Panc1 (cell line): Measurements from ENCODE around the gene BICRA. TPM values are rescaled to one million over a fixed set of nuclear protein-coding genes. Genes with fewer than 3 reads are reported as not detected.

Experiments used
- ATAC-seq: fragments of 200-7000 bp; cut with Tn5 transposase; 2 replicates; pipeline ENCODE4 v1.9.1; 2020; ENCODE audit warnings: mild to moderate bottlenecking, moderate library complexity
- BruUV-seq: library from RNA; stranded (reverse); fragments of 400-500 nt; replicated peaks from 2 replicates; lab custom pipeline; 2021; lab: Mats Ljungman, UMichigan
- CTCF ChIA-PET: fragments of 300-600 bp; sonication (Branson Sonifier 250); formaldehyde crosslinking; loops from one replicate; lab custom pipeline; 2022; ENCODE audit warnings: antibody characterized with exemption; lab: Charles Lee
- POLR2A ChIA-PET: fragments of 300-600 bp; sonication (Branson Sonifier 250); formaldehyde crosslinking; loops from one replicate; lab custom pipeline; 2022; ENCODE audit warnings: antibody characterized with exemption; lab: Charles Lee
- DNase-seq: peaks from one replicate; pipeline ENCODE4 v3.0.0-alpha.2; 2010; ENCODE audit warnings: low read depth, low spot score
- H3K27ac ChIP-seq: 2 replicates; pipeline ENCODE4 v1.5.1; 2011; ENCODE audit warnings: mild to moderate bottlenecking, low read length, inconsistent platforms
- H3K27me3 ChIP-seq: fragments of 200-500 bp; sonication (Bioruptor generic); 2 replicates; pipeline ENCODE4 v1.6.0; 2014; ENCODE audit warnings: low read length, inconsistent platforms; ENCODE audit not compliant: control insufficient read depth, insufficient read depth
- H3K36me3 ChIP-seq: fragments of 200-500 bp; sonication (Bioruptor generic); 2 replicates; pipeline ENCODE4 v1.5.1; 2014; ENCODE audit warnings: inconsistent platforms, mild to moderate bottlenecking, low read length, moderate library complexity; ENCODE audit not compliant: control insufficient read depth, insufficient read depth
- H3K4me1 ChIP-seq: 2 replicates; pipeline ENCODE4 v1.5.1; 2011; ENCODE audit warnings: inconsistent platforms, mild to moderate bottlenecking, low read length, moderate library complexity; ENCODE audit not compliant: control insufficient read depth, insufficient read depth
- H3K4me3 ChIP-seq, 2 experiments: 2 replicates each; pipeline ENCODE4 v1.5.1; 2011 to 2012; ENCODE audit warnings: low read depth in 2 of 2, low read length in 2 of 2, mild to moderate bottlenecking in 2 of 2, inconsistent platforms in 1 of 2, moderate library complexity in 1 of 2
- H3K9me3 ChIP-seq: fragments of 200-500 bp; sonication (Bioruptor generic); 2 replicates; pipeline ENCODE4 v1.5.1; 2014; ENCODE audit warnings: low read depth, mild to moderate bottlenecking, inconsistent platforms, low read length, moderate library complexity; ENCODE audit not compliant: control insufficient read depth, insufficient read depth
- POLR2AphosphoS5 ChIP-seq: IDR thresholded peaks from 2 replicates; pipeline ENCODE4 v1.6.1; 2012; ENCODE audit warnings: mild to moderate bottlenecking, low read depth, low read length, moderate library complexity
- SIN3A ChIP-seq: IDR thresholded peaks from 2 replicates; pipeline ENCODE4 v1.6.1; 2012; ENCODE audit warnings: low read depth, mild to moderate bottlenecking, low read length, moderate library complexity, borderline replicate concordance; ENCODE audit not compliant: insufficient read depth
- TCF7L2 ChIP-seq: IDR thresholded peaks from 2 replicates; pipeline ENCODE4 v1.6.1; 2011; ENCODE audit warnings: mild to moderate bottlenecking, low read depth, low read length, inconsistent platforms
- in situ Hi-C: cut with HindIII; loops from 2 replicates; pipeline ENCODE4 v1.10.0; 2016; ENCODE audit warnings: low sequenced_read_pairs, low pct_unique_long_range_greater_than_20kb
- intact Hi-C: fragments of 100-400 bp; cut with micrococcal nuclease; formaldehyde crosslinking; loops from one replicate; pipeline ENCODE4 v1.10.0; 2022; ENCODE audit not compliant: unreplicated experiment
- total RNA-seq: library from RNA; stranded (reverse); gene quantifications from one replicate; pipeline ENCODE4 v1.2.1, GENCODE V29; 2021; ENCODE audit not compliant: unreplicated experiment
- TF ChIP-seq, protein P1 (sequence below), 2 experiments: IDR thresholded peaks; 2 replicates each; pipeline ENCODE4 v1.6.1; 2011 to 2012; ENCODE audit warnings: low read depth in 2 of 2, control low read depth in 1 of 2, low read length in 1 of 2, mild to moderate bottlenecking in 1 of 2, moderate library complexity in 1 of 2; ENCODE audit not compliant: insufficient read depth in 1 of 2
- TF ChIP-seq, protein P2 (sequence below): fragments of 450-650 bp; IDR thresholded peaks from 2 replicates; pipeline ENCODE4 v1.5.1; 2017; ENCODE audit warnings: mild to moderate bottlenecking

The BICRA gene
- total RNA-seq, 1 experiment from 2014 or later: 13.7 TPM

DNA sequence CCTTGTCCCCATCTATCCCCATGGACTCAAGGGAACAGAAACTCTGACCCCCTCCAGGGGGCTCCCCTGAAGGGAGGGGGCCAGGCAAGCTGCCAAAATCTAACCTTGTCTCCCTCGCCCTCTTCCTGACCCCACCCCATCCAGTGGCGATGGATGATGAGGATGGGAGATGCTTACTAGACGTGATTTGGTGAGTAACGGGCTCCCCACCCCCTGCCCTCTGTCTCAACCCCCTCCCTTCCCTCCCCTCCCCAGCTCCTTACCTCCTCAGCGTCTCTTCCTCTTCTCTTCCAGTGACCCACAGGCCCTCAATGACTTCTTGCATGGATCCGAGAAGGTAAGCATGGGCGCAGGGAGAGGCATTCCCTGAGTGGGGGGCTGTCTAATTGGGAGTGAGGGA, 64.5 kb downstream of the BICRA start:
- no peaks in the 10 kb centered on the region for H3K4me1 ChIP-seq
- TF ChIP-seq TCF7L2 (no peak), SIN3A (no peak), POLR2AphosphoS5 (no peak)
- TF ChIP-seq, protein P1, sequence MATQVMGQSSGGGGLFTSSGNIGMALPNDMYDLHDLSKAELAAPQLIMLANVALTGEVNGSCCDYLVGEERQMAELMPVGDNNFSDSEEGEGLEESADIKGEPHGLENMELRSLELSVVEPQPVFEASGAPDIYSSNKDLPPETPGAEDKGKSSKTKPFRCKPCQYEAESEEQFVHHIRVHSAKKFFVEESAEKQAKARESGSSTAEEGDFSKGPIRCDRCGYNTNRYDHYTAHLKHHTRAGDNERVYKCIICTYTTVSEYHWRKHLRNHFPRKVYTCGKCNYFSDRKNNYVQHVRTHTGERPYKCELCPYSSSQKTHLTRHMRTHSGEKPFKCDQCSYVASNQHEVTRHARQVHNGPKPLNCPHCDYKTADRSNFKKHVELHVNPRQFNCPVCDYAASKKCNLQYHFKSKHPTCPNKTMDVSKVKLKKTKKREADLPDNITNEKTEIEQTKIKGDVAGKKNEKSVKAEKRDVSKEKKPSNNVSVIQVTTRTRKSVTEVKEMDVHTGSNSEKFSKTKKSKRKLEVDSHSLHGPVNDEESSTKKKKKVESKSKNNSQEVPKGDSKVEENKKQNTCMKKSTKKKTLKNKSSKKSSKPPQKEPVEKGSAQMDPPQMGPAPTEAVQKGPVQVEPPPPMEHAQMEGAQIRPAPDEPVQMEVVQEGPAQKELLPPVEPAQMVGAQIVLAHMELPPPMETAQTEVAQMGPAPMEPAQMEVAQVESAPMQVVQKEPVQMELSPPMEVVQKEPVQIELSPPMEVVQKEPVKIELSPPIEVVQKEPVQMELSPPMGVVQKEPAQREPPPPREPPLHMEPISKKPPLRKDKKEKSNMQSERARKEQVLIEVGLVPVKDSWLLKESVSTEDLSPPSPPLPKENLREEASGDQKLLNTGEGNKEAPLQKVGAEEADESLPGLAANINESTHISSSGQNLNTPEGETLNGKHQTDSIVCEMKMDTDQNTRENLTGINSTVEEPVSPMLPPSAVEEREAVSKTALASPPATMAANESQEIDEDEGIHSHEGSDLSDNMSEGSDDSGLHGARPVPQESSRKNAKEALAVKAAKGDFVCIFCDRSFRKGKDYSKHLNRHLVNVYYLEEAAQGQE (IDR thresholded peaks at IDR 0.05; ENCODE audit: insufficient read depth in 1 of 2, low read depth in 2 of 2, low read length in 1 of 2): no peak
- TF ChIP-seq, protein P2, sequence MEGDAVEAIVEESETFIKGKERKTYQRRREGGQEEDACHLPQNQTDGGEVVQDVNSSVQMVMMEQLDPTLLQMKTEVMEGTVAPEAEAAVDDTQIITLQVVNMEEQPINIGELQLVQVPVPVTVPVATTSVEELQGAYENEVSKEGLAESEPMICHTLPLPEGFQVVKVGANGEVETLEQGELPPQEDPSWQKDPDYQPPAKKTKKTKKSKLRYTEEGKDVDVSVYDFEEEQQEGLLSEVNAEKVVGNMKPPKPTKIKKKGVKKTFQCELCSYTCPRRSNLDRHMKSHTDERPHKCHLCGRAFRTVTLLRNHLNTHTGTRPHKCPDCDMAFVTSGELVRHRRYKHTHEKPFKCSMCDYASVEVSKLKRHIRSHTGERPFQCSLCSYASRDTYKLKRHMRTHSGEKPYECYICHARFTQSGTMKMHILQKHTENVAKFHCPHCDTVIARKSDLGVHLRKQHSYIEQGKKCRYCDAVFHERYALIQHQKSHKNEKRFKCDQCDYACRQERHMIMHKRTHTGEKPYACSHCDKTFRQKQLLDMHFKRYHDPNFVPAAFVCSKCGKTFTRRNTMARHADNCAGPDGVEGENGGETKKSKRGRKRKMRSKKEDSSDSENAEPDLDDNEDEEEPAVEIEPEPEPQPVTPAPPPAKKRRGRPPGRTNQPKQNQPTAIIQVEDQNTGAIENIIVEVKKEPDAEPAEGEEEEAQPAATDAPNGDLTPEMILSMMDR: no peak
- H3K9me3 ChIP-seq: no peaks in the 10 kb centered on the region
- no peak overlapping the region for H3K4me3 ChIP-seq
- ATAC-seq (no peak), DNase-seq (no peak)
- BruUV-seq: no TSS peak
- no peaks in the 10 kb centered on the region for H3K36me3 ChIP-seq
- intact Hi-C loops: no loop called here
- H3K27me3 ChIP-seq: no peaks in the 10 kb centered on the region
- in situ Hi-C loops: no loop called here
- POLR2A ChIA-PET: no interaction called here
- CTCF ChIA-PET: no interaction called here
- no peak overlapping the region for H3K27ac ChIP-seq

DNA sequence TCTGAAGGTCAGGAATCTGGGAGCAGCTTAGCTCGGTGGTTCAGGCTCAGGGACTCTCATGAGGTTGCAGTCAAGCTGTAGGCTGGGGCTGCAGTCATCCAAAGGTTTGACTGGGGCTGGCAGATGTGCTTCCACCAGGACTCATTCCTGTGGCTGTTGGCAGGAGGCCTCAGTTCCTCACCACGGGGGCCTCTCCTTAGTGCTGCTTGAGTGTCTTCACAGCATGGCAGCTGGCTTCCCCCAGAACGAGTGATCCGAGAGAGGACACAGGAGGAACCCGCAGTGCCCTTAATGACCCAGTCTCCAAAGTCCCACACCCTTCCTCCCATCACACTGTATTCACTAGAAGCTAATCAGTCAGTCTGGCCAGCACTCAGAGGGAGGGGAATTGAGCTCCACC, 65.6 kb downstream of the BICRA start:
- Histone ChIP-seq H3K9me3 (no peaks in the 10 kb centered on the region), H3K27ac (no peak overlapping the region), H3K36me3 (no peaks in the 10 kb centered on the region), H3K4me3 (no peak overlapping the region), H3K27me3 (no peaks in the 10 kb centered on the region), H3K4me1 (no peaks in the 10 kb centered on the region)
- BruUV-seq: no TSS peak
- intact Hi-C loops (no loop called here), in situ Hi-C loops (no loop called here)
- TF ChIP-seq, protein P1 (IDR thresholded peaks at IDR 0.05; ENCODE audit: insufficient read depth in 1 of 2, low read depth in 2 of 2, low read length in 1 of 2): no peak
- TF ChIP-seq POLR2AphosphoS5 (no peak), TCF7L2 (no peak), SIN3A (no peak)
- TF ChIP-seq, protein P2: no peak
- CTCF ChIA-PET: no interaction called here
- ATAC-seq (no peak), DNase-seq (no peak)
- POLR2A ChIA-PET: no interaction called here
